ENCODE results near the gene NOP53. TPM values are rescaled to one million over a fixed set of nuclear protein-coding genes. Genes with fewer than 3 reads are reported as not detected.

NOP53 gene
- polyA plus RNA-seq, 1 donor from 2014 or later = 87.0 TPM

DNA sequence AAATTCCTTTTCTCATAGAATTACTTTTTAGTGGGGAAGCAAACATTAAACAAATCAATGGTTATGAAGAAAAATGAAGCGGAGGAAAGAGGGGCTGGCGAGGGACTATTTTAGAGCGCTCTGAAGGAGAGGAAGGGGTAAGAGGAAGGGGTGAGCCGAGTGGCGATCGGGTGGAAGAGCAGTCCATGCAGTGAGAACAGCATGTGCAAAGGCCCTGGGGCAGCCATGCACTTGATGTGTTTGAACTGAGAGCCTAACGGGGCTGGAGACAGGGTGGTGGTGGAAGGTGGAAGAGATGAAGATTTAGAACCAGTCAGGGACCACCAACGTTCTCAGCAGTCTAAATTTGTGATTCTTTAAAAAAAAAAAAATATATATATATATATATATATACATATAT lies 14.4 kb upstream of the NOP53 start:
- no peaks in the 10 kb centered on the region for H3K9me2 ChIP-seq (ENCODE audit: insufficient read depth, low read length)

DNA sequence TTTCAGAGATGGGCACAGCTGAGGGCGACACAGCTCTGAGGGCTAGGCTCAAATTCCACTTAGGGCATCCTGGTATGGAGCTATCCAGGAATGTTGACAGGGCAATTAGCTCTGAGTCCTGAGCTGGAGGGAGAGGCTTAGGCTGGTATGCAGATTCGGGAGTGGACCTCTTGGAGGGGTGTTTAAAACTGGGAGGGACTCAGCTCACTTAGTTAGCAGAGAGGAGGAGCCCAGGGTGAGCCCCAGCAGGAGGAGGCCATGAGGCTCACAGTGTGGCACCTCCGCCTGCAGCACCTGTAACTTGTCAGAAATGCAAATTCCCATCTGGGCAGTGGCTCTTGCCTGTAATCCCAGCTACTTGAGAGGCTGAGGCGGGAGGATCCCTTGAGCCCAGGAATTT lies 10.2 kb upstream of the NOP53 start:
- no peak overlapping the region for H2AFZ ChIP-seq (ENCODE audit: low read depth, low read length)
- no peak overlapping the region for H3K9ac ChIP-seq (ENCODE audit: low read length)
- no peaks in the 10 kb centered on the region for H3K9me2 ChIP-seq (ENCODE audit: insufficient read depth, low read length)
- H3K79me2 ChIP-seq (replicated peaks; ENCODE audit: insufficient read depth, low read length) = no peaks in the 10 kb centered on the region
- no peaks in the 10 kb centered on the region for H3K36me3 ChIP-seq (ENCODE audit: insufficient read depth, low read length)
- no peak overlapping the region for H3K4me3 ChIP-seq (ENCODE audit: low read length)
- H4K20me1 ChIP-seq (ENCODE audit: insufficient read depth) = no peaks in the 10 kb centered on the region
- TF ChIP-seq SMC3 (conservative IDR thresholded peaks at IDR 0.05; ENCODE audit: poor library complexity) (no peak), RAD21 (conservative IDR thresholded peaks at IDR 0.05) (no peak), POLR2AphosphoS5 (IDR thresholded peaks at IDR 0.05) (no peak), MXI1 (conservative IDR thresholded peaks at IDR 0.05; ENCODE audit: poor library complexity, severe bottlenecking) (no peak), EZH2 (IDR thresholded peaks at IDR 0.05; ENCODE audit: borderline replicate concordance, insufficient read depth, low read length, poor library complexity, severe bottlenecking) (no peak), EP300 (conservative IDR thresholded peaks at IDR 0.05; ENCODE audit: poor library complexity, severe bottlenecking) (no peak), TAF1 (IDR thresholded peaks at IDR 0.05; ENCODE audit: low read depth) (no peak)
- TF ChIP-seq, protein P1, sequence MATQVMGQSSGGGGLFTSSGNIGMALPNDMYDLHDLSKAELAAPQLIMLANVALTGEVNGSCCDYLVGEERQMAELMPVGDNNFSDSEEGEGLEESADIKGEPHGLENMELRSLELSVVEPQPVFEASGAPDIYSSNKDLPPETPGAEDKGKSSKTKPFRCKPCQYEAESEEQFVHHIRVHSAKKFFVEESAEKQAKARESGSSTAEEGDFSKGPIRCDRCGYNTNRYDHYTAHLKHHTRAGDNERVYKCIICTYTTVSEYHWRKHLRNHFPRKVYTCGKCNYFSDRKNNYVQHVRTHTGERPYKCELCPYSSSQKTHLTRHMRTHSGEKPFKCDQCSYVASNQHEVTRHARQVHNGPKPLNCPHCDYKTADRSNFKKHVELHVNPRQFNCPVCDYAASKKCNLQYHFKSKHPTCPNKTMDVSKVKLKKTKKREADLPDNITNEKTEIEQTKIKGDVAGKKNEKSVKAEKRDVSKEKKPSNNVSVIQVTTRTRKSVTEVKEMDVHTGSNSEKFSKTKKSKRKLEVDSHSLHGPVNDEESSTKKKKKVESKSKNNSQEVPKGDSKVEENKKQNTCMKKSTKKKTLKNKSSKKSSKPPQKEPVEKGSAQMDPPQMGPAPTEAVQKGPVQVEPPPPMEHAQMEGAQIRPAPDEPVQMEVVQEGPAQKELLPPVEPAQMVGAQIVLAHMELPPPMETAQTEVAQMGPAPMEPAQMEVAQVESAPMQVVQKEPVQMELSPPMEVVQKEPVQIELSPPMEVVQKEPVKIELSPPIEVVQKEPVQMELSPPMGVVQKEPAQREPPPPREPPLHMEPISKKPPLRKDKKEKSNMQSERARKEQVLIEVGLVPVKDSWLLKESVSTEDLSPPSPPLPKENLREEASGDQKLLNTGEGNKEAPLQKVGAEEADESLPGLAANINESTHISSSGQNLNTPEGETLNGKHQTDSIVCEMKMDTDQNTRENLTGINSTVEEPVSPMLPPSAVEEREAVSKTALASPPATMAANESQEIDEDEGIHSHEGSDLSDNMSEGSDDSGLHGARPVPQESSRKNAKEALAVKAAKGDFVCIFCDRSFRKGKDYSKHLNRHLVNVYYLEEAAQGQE (IDR thresholded peaks at IDR 0.05; ENCODE audit: borderline replicate concordance) = no peak
- TF ChIP-seq, protein P2, sequence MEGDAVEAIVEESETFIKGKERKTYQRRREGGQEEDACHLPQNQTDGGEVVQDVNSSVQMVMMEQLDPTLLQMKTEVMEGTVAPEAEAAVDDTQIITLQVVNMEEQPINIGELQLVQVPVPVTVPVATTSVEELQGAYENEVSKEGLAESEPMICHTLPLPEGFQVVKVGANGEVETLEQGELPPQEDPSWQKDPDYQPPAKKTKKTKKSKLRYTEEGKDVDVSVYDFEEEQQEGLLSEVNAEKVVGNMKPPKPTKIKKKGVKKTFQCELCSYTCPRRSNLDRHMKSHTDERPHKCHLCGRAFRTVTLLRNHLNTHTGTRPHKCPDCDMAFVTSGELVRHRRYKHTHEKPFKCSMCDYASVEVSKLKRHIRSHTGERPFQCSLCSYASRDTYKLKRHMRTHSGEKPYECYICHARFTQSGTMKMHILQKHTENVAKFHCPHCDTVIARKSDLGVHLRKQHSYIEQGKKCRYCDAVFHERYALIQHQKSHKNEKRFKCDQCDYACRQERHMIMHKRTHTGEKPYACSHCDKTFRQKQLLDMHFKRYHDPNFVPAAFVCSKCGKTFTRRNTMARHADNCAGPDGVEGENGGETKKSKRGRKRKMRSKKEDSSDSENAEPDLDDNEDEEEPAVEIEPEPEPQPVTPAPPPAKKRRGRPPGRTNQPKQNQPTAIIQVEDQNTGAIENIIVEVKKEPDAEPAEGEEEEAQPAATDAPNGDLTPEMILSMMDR (IDR thresholded peaks at IDR 0.05; ENCODE audit: poor library complexity, severe bottlenecking) = no peak
- no peaks in the 10 kb centered on the region for H3F3A ChIP-seq (ENCODE audit: insufficient read depth, low read length, poor library complexity, severe bottlenecking)
- H3K9me3 ChIP-seq (ENCODE audit: low read length) = no peaks in the 10 kb centered on the region
- H3K4me2 ChIP-seq (ENCODE audit: low read length) = no peak overlapping the region
- H3K27me3 ChIP-seq (ENCODE audit: insufficient read depth, low read depth, low read length) = no peaks in the 10 kb centered on the region
- H3K27ac ChIP-seq (ENCODE audit: low read length) = no peak overlapping the region

More for the DNA sequence above, 14.4 kb upstream of the NOP53 start:
- Histone ChIP-seq H3K79me2 (replicated peaks; ENCODE audit: insufficient read depth, low read length) (no peaks in the 10 kb centered on the region), H2AFZ (ENCODE audit: low read depth, low read length) (no peak overlapping the region), H3K27ac (ENCODE audit: low read length) (no peak overlapping the region), H3K36me3 (ENCODE audit: insufficient read depth, low read length) (no peaks in the 10 kb centered on the region), H3K27me3 (ENCODE audit: insufficient read depth, low read depth, low read length) (peaks cover 6% of the 10 kb centered on the region), H3K4me3 (ENCODE audit: low read length) (no peak overlapping the region), H3K4me2 (ENCODE audit: low read length) (no peak overlapping the region), H3K9ac (ENCODE audit: low read length) (no peak overlapping the region), H3F3A (ENCODE audit: insufficient read depth, low read length, poor library complexity, severe bottlenecking) (no peaks in the 10 kb centered on the region), H3K9me3 (ENCODE audit: low read length) (no peaks in the 10 kb centered on the region), H4K20me1 (ENCODE audit: insufficient read depth) (no peaks in the 10 kb centered on the region)
- no peak for TF ChIP-seq POLR2AphosphoS5 (IDR thresholded peaks at IDR 0.05)
- TF ChIP-seq, protein P2 (IDR thresholded peaks at IDR 0.05; ENCODE audit: poor library complexity, severe bottlenecking) = no peak
- TF ChIP-seq EP300 (conservative IDR thresholded peaks at IDR 0.05; ENCODE audit: poor library complexity, severe bottlenecking) = no peak
- TF ChIP-seq EZH2 (IDR thresholded peaks at IDR 0.05; ENCODE audit: borderline replicate concordance, insufficient read depth, low read length, poor library complexity, severe bottlenecking) = no peak
- TF ChIP-seq MXI1 (conservative IDR thresholded peaks at IDR 0.05; ENCODE audit: poor library complexity, severe bottlenecking) = no peak
- TF ChIP-seq SMC3 (conservative IDR thresholded peaks at IDR 0.05; ENCODE audit: poor library complexity) = no peak
- TF ChIP-seq RAD21 (conservative IDR thresholded peaks at IDR 0.05) = no peak
- TF ChIP-seq TAF1 (IDR thresholded peaks at IDR 0.05; ENCODE audit: low read depth) = no peak
- TF ChIP-seq, protein P1 (IDR thresholded peaks at IDR 0.05; ENCODE audit: borderline replicate concordance) = no peak
